ENCODE results near the gene KIF13A. TPM values are rescaled to one million over a fixed set of nuclear protein-coding genes. Genes with fewer than 3 reads are reported as not detected.

KIF13A gene
- total and polyA plus RNA-seq, 3 donors from 2014 or later = 20.8 to 28.7 (median 27.7) TPM

- no peak for DNase-seq
- TF ChIP-seq POLR2A (IDR thresholded peaks at IDR 0.05) = no peak
- no peak for TF ChIP-seq CTCF (IDR thresholded peaks at IDR 0.05)
- no peaks in the 10 kb centered on the region for H3K36me3 ChIP-seq (ENCODE audit: low read depth, missing control alignments)
- H3K9me3 ChIP-seq = no peaks in the 10 kb centered on the region
- peaks cover 8% of the 10 kb centered on the region for H3K4me1 ChIP-seq
- WGBS, 2 donors = 9 to 15% methylated on average over 20 of the region's 20 CpGs
- H3K27me3 ChIP-seq = no peaks in the 10 kb centered on the region
- peak overlapping the region; percentile 90 to 96 for H3K27ac ChIP-seq
- intact Hi-C loops (cut with DNase I; ENCODE audit: low total_unique reads) = no loop called here
- H3K4me3 ChIP-seq = peak overlapping the region; percentile 73 to 84
Measured at GRCh38 chr6:17988422-17988944, 1.0 kb upstream of the KIF13A start.

- H3K4me1 ChIP-seq = peaks cover 8% of the 10 kb centered on the region
Measured at GRCh38 chr6:17987697-17988421, 424 bp upstream of the KIF13A start.

GRCh38 chr6:17986656-17987446, 584 bp downstream of the KIF13A start:
- WGBS, 2 donors = 0 to 1% methylated on average over 43 to 65 of the region's 65 CpGs
- Histone ChIP-seq H3K4me1 (peaks cover 8% of the 10 kb centered on the region), H3K27me3 (no peaks in the 10 kb centered on the region), H3K9me3 (no peaks in the 10 kb centered on the region), H3K27ac (peak overlapping the region; percentile 57 to 94), H3K4me3 (peak overlapping the region; percentile 58 to 71), H3K36me3 (ENCODE audit: low read depth, missing control alignments) (no peaks in the 10 kb centered on the region)
- intact Hi-C loops (cut with DNase I; ENCODE audit: low total_unique reads) = no loop called here
- TF ChIP-seq POLR2A (IDR thresholded peaks at IDR 0.05) = no peak
- TF ChIP-seq CTCF (IDR thresholded peaks at IDR 0.05) = no peak
- peak; percentile 69 for DNase-seq

More at GRCh38 chr6:17987697-17988421, 424 bp upstream of the KIF13A start:
- peak overlapping the region; percentile 73 to 84 for H3K4me3 ChIP-seq
- TF ChIP-seq POLR2A (IDR thresholded peaks at IDR 0.05) (no peak), CTCF (IDR thresholded peaks at IDR 0.05) (peak in 1 of 3 experiments; percentile 7)
- 0% methylated on average over 4 to 35 of the region's 78 CpGs for WGBS, 2 donors
- peak; percentile 73 for DNase-seq
- peak overlapping the region; percentile 90 to 96 for H3K27ac ChIP-seq
- no peaks in the 10 kb centered on the region for H3K27me3 ChIP-seq
- H3K9me3 ChIP-seq = no peaks in the 10 kb centered on the region
- H3K36me3 ChIP-seq (ENCODE audit: low read depth, missing control alignments) = no peaks in the 10 kb centered on the region
- intact Hi-C loops (cut with DNase I; ENCODE audit: low total_unique reads) = no loop called here

GRCh38 chr6:17985934-17986655, 1.3 kb downstream of the KIF13A start:
- no peaks in the 10 kb centered on the region for H3K27me3 ChIP-seq
- peak overlapping the region; percentile 57 to 94 for H3K27ac ChIP-seq
- H3K4me1 ChIP-seq = peaks cover 8% of the 10 kb centered on the region
- DNase-seq = no peak
- intact Hi-C loops (cut with DNase I; ENCODE audit: low total_unique reads) = no loop called here
- no peak for TF ChIP-seq CTCF (IDR thresholded peaks at IDR 0.05)
- no peak for TF ChIP-seq POLR2A (IDR thresholded peaks at IDR 0.05)
- peak overlapping the region; percentile 58 to 71 for H3K4me3 ChIP-seq
- H3K9me3 ChIP-seq = no peaks in the 10 kb centered on the region
- no peaks in the 10 kb centered on the region for H3K36me3 ChIP-seq (ENCODE audit: low read depth, missing control alignments)
- WGBS, 2 donors = 33 to 35% methylated on average over 11 of the region's 11 CpGs
